HG03457 (cell line): ENCODE results near the gene SERPINH1.

ENCODE experiments used
- ATAC-seq: cut with Tn5 transposase; IDR thresholded peaks from one replicate; pipeline ENCODE4 v1.9.1; 2021; ENCODE audit warnings: moderate number of reproducible peaks; ENCODE audit not compliant: unreplicated experiment

Gene SERPINH1

GRCh38 chr11:75532200-75533048 is 29.6 kb upstream of the SERPINH1 start:
- ATAC-seq: no peak

DNA sequence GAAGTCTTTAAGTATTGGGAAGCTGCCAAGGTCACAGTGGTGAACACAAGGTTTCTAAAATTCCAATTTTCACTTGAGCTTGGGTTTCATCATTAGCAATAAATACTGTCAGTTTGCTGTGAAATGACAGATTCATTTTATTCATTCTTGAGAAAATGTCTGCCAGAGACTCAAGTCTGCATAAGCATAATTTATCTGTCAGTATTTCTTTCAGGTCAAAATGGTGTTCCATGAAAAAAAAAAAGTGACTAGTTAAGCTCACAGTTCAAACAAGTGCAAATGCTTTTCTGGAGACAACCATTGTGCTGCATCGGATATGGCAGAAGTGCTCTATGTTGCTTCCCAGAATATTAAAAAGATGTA is 28.2 kb upstream of the SERPINH1 start:
- no peak for ATAC-seq

GRCh38 chr11:75534259-75535069 is 27.6 kb upstream of the SERPINH1 start:
- no peak for ATAC-seq

GRCh38 chr11:75535071-75535470 is 27.0 kb upstream of the SERPINH1 start:
- ATAC-seq: no peak

DNA sequence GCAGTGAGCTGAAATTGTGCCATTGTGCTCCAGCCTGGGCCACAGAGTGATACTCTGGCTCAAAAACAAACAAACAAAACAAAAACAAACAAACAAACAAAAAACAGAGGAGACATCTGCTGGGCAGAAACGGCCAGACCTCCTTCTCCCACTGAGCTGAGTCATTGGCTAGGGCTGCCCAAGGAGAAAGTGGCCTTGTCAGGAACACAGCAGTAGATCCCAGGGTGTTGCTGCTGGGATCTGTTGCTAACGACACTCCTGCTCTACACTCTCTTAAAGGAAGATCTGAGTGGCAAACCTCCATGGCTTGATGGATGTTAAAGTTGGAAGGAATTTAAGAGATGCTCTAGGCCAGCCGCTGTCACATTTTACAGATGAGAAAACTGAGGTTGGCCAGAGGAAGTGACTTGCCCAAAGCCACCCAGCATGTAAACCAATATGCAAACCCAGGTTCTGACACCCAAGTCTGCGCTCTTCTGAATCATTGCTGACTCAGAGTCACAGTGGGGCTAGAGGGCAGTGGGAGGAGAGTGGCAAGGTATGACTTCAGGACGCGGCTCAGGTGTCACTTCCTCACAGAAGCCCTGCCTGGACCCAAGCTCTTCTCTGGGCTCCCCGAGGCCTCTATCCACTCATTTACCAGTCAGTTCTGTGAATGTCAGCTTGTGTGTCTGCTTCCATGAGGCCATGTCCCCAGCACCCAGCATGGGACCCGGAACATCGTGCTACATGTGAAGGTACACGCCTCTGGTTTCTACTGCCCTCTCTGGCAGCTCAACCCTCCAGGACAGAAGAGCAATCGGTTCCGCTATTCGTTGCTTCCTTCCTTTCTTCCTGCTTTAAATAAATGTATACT is 25.0 kb upstream of the SERPINH1 start:
- ATAC-seq: peak; percentile 56

DNA sequence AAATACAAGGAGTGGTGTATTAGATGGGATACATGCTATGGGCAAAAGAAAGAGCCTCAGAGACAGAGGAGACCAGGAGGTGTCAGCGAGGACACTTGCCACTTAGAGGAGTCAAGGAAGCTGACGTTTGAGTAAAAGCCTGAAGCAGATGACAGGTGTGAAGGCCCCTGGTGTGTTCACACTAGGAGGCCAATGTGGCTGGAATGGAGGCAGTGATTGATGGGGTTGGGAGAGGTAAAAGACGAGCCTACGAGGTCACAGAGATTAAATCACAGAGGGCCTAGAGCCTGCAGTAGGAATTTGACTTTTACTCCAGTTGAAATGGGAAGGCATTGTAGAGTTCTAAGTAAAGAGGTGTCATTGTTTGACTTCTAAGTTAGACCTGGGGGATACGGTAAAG is 24.3 kb upstream of the SERPINH1 start:
- no peak for ATAC-seq

DNA sequence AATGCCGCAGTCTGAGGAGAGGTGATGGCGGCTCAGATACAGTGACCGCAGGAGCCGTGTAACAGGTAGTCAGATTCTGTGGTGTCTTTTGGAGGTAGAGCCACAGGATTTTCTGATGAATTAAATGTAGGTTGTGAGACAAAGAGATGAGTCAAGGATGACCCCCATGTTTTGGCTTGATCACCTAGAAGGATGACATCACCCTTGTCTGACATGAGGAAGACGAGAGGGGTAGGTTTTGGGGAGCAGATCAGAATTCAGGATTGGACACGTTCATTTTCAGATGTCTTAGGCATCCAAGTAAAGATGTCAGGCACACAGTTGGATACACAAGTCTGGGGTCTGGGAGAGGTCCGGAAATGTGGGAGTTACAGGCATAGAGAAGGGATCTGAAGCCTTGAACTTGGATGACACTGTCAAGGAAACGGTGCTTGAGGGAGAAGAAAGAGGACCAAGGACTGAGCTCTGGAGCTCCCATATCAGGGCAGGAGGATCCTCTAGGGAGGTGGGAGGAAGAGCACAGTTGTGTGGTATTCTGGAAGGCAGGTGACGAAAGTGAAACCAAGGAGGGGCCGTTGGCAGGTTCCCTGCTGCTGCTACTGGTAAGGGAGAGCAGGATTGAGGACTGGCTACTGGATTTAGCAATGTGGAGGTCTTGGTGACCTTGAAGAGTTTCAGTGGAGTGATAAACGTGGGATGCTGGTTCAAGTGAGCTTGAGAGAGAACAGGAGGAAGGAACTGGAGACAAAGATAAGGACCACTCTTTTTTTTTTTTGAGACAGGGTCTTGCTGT is 23.7 kb upstream of the SERPINH1 start:
- ATAC-seq: no peak

- ATAC-seq: no peak
Measured at GRCh38 chr11:75539459-75540334, 22.4 kb upstream of the SERPINH1 start.

DNA sequence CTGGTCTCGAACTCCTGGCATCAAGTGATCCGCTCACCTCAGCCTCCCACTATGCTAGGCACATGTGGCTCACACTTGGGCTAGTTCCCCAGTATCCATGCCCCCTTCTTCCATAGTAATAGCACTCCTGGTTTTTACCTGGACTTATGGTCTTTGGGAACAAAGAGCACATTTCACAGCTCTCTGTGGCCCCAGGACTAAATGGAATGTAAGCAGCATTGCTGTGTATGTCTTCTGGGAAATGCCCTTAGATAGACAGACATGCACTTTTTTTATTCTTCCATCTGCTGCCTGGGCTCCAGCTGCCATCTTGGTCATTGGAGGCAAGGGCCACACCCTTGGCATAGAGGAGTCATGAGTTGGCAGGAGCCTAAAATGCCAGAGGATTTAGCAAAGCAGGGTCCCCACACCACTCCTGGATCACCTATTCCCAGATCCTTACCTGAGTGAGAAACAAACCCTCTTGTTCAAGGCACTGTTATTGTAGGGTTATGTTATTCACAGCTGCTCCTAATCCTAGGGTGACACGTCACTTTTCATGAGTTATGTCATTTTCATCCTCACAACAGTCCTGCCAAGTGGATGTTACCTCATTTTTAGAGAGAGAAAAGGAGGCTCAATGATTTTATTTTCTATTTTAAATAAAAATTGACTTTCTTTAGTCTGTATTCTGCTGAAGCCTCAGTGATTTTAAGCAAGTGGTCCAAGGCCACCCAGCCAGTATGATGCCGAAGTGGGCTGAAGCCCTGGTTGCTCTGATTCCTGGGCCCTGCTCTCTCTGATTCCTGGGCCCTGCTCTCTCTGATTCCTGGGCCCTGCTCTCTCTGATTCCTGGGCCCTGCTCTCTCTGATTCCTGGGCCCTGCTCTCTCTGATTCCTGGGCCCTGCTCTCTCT is 20.6 kb upstream of the SERPINH1 start:
- ATAC-seq: no peak

DNA sequence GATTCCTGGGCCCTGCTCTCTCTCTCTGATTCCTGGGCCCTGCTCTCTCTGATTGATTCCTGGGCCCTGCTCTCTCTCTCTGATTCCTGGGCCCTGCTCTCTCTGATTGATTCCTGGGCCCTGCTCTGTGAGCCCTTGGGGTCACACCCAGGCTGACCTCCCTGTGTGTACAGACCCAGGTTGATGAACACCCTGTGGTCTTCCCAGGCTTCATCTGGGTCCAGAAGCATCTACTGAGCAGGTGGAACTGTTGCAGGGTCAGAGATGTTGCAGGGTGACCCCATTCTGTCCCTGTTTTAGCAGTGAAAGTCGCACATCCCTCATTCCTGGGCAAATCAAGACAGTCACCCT is 20.0 kb upstream of the SERPINH1 start:
- ATAC-seq: no peak

DNA sequence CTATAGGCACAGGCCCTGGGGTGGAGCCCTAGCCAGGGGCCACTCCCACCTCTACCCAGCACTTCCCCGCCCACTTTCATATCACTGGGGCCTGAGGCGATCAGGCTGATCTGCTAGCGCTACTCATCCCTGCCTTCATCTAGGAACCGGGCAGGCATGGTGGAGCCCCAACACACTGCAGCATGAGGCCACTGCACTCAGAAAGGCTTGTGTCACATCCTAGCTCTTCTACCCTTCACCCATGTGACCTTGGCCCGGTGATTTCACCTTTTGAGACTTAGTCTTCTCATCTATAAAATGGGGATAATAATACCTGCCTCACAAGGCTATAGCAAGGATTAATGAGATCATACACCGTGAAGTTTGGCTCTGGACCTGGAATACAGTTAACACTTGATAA is 18.2 kb upstream of the SERPINH1 start:
- ATAC-seq: no peak

DNA sequence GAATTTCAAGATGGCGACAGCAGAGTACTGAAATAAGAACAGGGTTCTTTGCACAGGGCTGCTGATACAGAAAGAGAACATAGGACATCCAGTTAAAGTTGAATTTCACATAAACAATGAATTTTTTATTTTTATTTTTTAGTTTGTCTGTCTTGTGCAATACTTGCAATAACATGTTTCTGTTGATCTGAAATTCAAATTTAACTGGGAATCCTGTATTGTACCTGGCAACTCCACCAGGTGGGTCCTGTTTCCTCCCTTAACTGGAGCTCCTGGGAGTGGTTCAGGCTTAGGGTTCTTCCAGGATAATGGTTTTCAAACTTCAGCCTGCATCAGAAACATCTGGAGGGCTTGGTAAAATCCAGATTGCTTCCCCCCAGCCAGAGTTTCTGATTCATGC is 14.9 kb upstream of the SERPINH1 start:
- no peak for ATAC-seq

GRCh38 chr11:75547617-75548058 is 14.4 kb upstream of the SERPINH1 start:
- ATAC-seq: no peak

DNA sequence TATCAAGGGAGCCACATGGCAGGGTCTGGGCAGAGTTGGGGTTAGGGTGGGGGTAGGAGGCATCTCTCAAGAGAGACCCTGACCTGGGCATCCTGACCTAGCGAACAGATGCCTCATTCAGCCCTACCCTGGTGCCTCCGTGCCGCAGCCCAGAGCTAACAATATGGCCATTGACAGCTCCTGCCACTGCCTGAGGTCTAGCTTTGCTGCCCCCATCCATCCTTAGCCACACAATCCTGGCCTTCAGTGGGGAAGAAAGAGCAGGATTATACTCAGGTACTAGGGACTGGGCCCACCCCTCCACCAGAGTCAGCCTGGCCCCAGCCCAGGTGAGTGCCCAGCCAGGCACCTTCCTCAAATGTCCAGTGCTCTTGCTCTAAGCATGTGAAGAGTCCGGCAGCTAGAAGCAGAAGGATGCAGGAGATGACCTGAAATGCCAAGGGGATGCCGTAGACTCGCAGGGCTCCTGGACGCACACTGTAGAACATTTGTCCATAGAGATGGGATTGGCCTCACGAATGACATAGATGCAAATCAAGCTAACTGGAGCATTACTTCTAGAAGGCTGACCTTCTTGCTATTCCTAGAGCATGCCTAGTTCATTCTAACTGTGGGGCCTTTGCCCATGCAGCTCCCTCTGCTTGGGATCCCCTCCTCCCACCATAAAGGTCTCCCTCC is 13.3 kb upstream of the SERPINH1 start:
- no peak for ATAC-seq

DNA sequence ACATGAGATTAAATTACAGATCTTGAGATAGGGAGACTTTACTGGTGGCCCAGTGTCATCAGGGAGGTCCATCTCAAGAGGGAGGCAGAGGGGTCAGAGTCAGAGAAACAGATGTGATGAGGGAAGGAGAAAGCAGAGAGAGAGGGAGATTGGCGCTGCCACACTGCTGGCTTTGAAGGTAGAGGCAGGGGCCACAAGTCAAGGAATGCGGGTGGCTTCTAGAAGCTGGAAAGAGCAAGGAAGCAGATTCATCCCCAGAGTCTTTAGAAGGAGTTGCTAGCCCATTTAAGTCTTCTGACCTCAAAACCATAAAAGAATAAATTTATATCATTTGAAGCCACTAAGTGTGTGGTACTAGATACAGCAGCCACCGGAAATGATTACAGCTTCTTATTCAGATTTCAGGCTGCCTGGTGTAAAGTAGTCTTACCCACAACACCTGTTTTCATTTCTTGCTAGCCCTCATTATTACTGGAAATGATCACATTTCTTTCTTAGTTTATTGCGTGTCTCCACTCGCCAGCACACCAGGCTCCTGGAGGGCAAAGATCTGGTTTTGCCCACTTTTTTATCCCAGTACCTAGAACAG is 12.6 kb upstream of the SERPINH1 start:
- no peak for ATAC-seq

DNA sequence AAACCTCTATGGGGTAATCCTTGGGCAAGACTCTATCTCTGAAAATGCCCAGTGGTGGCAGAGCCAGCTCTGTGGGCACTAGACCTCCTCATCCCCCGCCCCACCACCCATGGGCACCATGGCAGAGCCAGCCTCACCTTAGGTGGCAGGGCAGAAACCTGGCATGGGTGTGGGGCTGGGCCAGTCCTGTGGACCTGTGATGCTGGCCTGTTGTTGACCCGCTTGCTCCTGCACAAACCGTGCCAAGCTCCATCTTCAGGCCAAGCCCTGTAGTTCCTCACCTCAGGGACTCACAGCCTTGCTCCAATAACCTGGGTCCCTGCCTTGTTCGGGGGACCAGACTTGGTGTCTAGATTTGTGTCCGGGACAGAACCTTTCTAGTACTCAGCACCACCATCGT is 8.9 kb upstream of the SERPINH1 start:
- ATAC-seq: no peak

GRCh38 chr11:75553889-75554257 is 8.2 kb upstream of the SERPINH1 start:
- ATAC-seq: no peak
